GM12875 (cell line): ENCODE measurements around the gene SMU1.

Experiments used
- H3K4me3 ChIP-seq: one replicate; pipeline ENCODE4 v1.5.1; 2011; ENCODE audit warnings: low read depth, low read length, control low read depth
- CTCF ChIP-seq: IDR thresholded peaks from 2 replicates; pipeline ENCODE4 v1.5.1; 2011; ENCODE audit warnings: low read depth, mild to moderate bottlenecking, control low read depth, inconsistent platforms, low read length, moderate library complexity, borderline replicate concordance; ENCODE audit not compliant: insufficient read depth

SMU1 gene

DNA sequence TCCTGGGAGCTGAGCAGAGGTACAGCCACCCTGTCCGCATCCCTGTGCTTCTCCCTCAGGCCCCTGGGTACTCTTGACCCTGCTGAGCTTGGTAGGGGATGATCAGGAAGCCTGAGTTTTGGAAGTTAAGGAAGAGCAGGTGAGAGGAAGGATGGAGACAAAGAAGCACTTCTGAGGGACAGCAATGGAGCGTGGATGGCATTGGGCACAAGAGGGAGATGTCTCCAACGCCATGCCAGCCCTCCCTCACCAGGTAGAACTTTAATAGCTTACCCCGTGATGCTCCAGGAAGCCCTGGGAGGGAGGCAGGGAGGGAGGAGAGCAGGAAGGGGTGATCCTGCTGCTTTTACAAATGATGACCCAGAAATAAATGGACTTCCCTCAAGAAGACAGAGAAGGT, 29.9 kb upstream of the SMU1 start:
- H3K4me3 ChIP-seq = no peak overlapping the region
- TF ChIP-seq CTCF = no peak

GRCh38 chr9:33105959-33106358, 29.5 kb upstream of the SMU1 start:
- H3K4me3 ChIP-seq = no peak overlapping the region
- TF ChIP-seq CTCF = no peak

DNA sequence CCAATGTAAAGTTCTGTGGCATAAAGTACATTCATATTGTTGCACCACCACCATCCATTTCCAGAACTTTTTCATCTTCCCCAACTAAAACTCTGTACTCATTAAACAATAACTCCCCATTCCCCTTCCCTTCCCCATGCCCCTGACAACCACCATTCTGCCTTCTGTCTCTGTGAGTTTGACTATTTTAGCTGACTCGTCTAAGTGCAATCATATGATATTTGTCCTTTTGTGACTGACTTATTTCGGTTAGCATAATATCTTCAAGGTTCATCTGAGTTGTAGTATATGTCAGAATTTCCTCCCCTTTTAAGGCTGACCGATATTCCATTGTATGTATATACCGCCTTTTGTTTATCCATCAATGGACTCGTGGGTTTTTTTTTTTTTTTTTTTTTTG, 29.0 kb upstream of the SMU1 start:
- TF ChIP-seq CTCF = no peak
- H3K4me3 ChIP-seq = no peak overlapping the region

GRCh38 chr9:33104401-33104800, 27.9 kb upstream of the SMU1 start:
- H3K4me3 ChIP-seq = no peak overlapping the region
- TF ChIP-seq CTCF = no peak

GRCh38 chr9:33103501-33104281, 27.2 kb upstream of the SMU1 start:
- TF ChIP-seq CTCF = no peak
- no peak overlapping the region for H3K4me3 ChIP-seq

DNA sequence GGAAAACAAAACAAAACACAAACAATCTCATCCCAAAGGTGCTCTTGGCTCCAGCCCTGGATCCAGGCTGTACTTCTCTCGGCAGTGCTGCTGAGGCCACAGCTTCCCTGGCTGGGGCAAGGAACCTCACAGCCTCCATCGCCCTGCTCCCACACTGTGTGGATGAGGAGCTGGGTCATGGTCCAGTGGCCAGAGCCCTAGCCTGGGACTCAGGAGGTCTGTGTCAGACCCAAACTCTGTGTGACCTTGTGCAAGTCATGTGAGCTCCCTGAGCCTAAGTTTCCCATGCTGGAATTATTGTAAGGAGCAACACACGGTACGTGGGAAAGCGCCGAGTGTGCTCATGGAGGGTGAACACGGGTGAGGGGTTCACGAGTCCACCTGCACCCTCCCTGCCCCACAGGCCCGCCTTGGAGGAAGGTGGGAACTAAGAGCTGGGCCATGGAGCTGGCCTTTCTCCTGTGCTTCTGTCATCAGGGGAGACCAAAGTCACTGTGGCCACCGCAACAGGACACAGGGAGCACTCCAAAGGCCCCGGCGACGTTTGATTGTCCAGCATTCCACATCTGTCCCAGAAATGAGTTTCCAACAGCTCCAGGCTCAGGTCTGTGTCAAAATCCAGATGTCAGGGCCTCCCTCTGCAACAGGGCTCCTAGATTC, 26.2 kb upstream of the SMU1 start:
- TF ChIP-seq CTCF = no peak
- H3K4me3 ChIP-seq = no peak overlapping the region
